Inferior parietal cortex (tissue), 1 donor: ENCODE results near the gene LHFPL6.

Source experiments
- DNase-seq: peaks from one replicate; pipeline ENCODE4 v3.0.0-alpha.2; 2016; ENCODE audit errors: extremely low spot score

Gene LHFPL6

GRCh38 chr13:39602614-39603366 is at the start of gene LHFPL6:
TSS of gene LHFPL6 (minus strand) at chr13:39603193.
- DNase-seq = peak; percentile 66

GRCh38 chr13:39646122-39646521 is 43.1 kb upstream of the LHFPL6 start:
- no peak for DNase-seq

- no peak for DNase-seq
Observed at GRCh38 chr13:39641645-39642044, 38.7 kb upstream of the LHFPL6 start.

- no peak for DNase-seq
Observed at GRCh38 chr13:39637890-39638289, 34.9 kb upstream of the LHFPL6 start.

GRCh38 chr13:39635564-39635963 is 32.6 kb upstream of the LHFPL6 start:
- DNase-seq = no peak

- DNase-seq = no peak
Observed at GRCh38 chr13:39632994-39633393, 30.0 kb upstream of the LHFPL6 start.

- no peak for DNase-seq
Observed at GRCh38 chr13:39631307-39631706, 28.3 kb upstream of the LHFPL6 start.

GRCh38 chr13:39623466-39623865 is 20.5 kb upstream of the LHFPL6 start:
- no peak for DNase-seq

- DNase-seq = no peak
Observed at GRCh38 chr13:39618561-39618960, 15.6 kb upstream of the LHFPL6 start.

GRCh38 chr13:39616087-39616694 is 13.2 kb upstream of the LHFPL6 start:
- DNase-seq = peak; percentile 91

- DNase-seq = peak; percentile 93
Observed at GRCh38 chr13:39612023-39612637, 9.1 kb upstream of the LHFPL6 start.

- DNase-seq = no peak
Observed at GRCh38 chr13:39607876-39608275, 4.9 kb upstream of the LHFPL6 start.

- no peak for DNase-seq
Observed at GRCh38 chr13:39605677-39606320, 2.8 kb upstream of the LHFPL6 start.

- DNase-seq = no peak
Observed at GRCh38 chr13:39604756-39605155, 1.8 kb upstream of the LHFPL6 start.

GRCh38 chr13:39603424-39603947 is 493 bp upstream of the LHFPL6 start:
- DNase-seq = peak; percentile 14

GRCh38 chr13:39602277-39602613 is 748 bp downstream of the LHFPL6 start:
- DNase-seq = no peak

GRCh38 chr13:39601636-39602035 is 1.4 kb downstream of the LHFPL6 start:
- peak; percentile 11 for DNase-seq

- peak; percentile 13 for DNase-seq
Observed at GRCh38 chr13:39600766-39601165, 2.2 kb downstream of the LHFPL6 start.

GRCh38 chr13:39599842-39600241 is 3.2 kb downstream of the LHFPL6 start:
- no peak for DNase-seq

- DNase-seq = no peak
Observed at GRCh38 chr13:39599012-39599411, 4.0 kb downstream of the LHFPL6 start.

- DNase-seq = no peak
Observed at GRCh38 chr13:39597838-39598237, 5.2 kb downstream of the LHFPL6 start.

- no peak for DNase-seq
Observed at GRCh38 chr13:39596685-39597084, 6.3 kb downstream of the LHFPL6 start.
